GM12878 (cell line): Measurements from ENCODE around the gene DCTN1. TPM values are rescaled to one million over a fixed set of nuclear protein-coding genes. Genes with fewer than 3 reads are reported as not detected.

Source experiments
- ATAC-seq: fragments of 200-7000 bp; cut with Tn5 transposase; 3 replicates; pipeline ENCODE4 v1.9.1; 2020; ENCODE audit warnings: mild to moderate bottlenecking, moderate library complexity
- BruUV-seq: library from RNA; stranded (reverse); fragments of 400-500 nt; replicated peaks from 2 replicates; lab custom pipeline; 2021; lab: Mats Ljungman, UMichigan
- CTCF ChIA-PET: fragments of 300-600 bp; sonication (Branson Sonifier 250); formaldehyde crosslinking; extraction: SDS; loops from one replicate; lab custom pipeline; 2021; ENCODE audit warnings: inconsistent platforms; lab: Yijun Ruan, JAX
- POLR2A ChIA-PET: fragments of 350-600 bp; formaldehyde crosslinking; extraction: SDS; loops from one replicate; lab custom pipeline; 2021; ENCODE audit warnings: inconsistent platforms; lab: Charles Lee
- RAD21 ChIA-PET: fragments of 300-600 bp; sonication (Branson Sonifier 250); formaldehyde crosslinking; loops from one replicate; lab custom pipeline; 2023; ENCODE audit warnings: antibody characterized with exemption; ENCODE audit not compliant: unreplicated experiment; lab: Charles Lee
- SMC1A ChIA-PET: fragments of 300-600 bp; sonication (Branson Sonifier 250); formaldehyde crosslinking; loops from one replicate; lab custom pipeline; 2023; ENCODE audit not compliant: unreplicated experiment, uncharacterized antibody; lab: Charles Lee
- DNase-seq: peaks from one replicate; pipeline ENCODE4 v3.0.0-alpha.2; 2011; ENCODE audit warnings: low read depth, low spot score
- FAIRE-seq: peaks from 3 replicates; lab custom pipeline; 2011; peaks lifted over from hg19 to GRCh38; lab: Jason Lieb, UNC
- H2AFZ ChIP-seq: 2 replicates; pipeline ENCODE4 v1.6.0; 2011; ENCODE audit warnings: low read depth, low read length, control low read depth; ENCODE audit not compliant: control insufficient read depth
- H3K27ac ChIP-seq: 2 replicates; pipeline ENCODE4 v1.5.1; 2011; ENCODE audit warnings: control low read depth; ENCODE audit not compliant: control insufficient read depth, insufficient read depth
- H3K27me3 ChIP-seq, 2 experiments: replicated peaks in 1 of 2; 2 replicates each; pipeline versions ENCODE4 v1.6.0 to v1.6.1; 2011; ENCODE audit warnings: low read length in 1 of 2; ENCODE audit not compliant: control insufficient read depth in 2 of 2, insufficient read depth in 2 of 2
- H3K36me3 ChIP-seq, 2 experiments: 2 replicates each; pipeline ENCODE4 v1.5.1; 2011; ENCODE audit warnings: low read length in 1 of 2; ENCODE audit not compliant: control insufficient read depth in 2 of 2, insufficient read depth in 2 of 2
- H3K4me1 ChIP-seq: 2 replicates; pipeline ENCODE4 v1.6.1; 2011; ENCODE audit warnings: mild to moderate bottlenecking, low read length, moderate library complexity, mixed read lengths; ENCODE audit not compliant: control insufficient read depth, insufficient read depth
- H3K4me2 ChIP-seq: 2 replicates; pipeline ENCODE4 v1.6.0; 2011; ENCODE audit warnings: control low read depth; ENCODE audit not compliant: control insufficient read depth, insufficient read depth
- H3K4me3 ChIP-seq: fragments of 200-600 bp; sonication (generic); 2 replicates; pipeline ENCODE4 v1.5.1; 2016
- H3K79me2 ChIP-seq: 2 replicates; pipeline ENCODE4 v1.6.0; 2011; ENCODE audit warnings: low read length; ENCODE audit not compliant: control insufficient read depth, insufficient read depth
- H3K9ac ChIP-seq: 2 replicates; pipeline ENCODE4 v1.8.0; 2011; ENCODE audit warnings: low read length, control low read depth, mixed read lengths; ENCODE audit not compliant: control insufficient read depth, insufficient read depth
- H3K9me3 ChIP-seq: replicated peaks from 3 replicates; pipeline ENCODE4 v1.5.1; 2011; ENCODE audit warnings: mild to moderate bottlenecking, low read length; ENCODE audit not compliant: control insufficient read depth, insufficient read depth
- H4K20me1 ChIP-seq: 2 replicates; pipeline ENCODE4 v1.6.0; 2011; ENCODE audit not compliant: control insufficient read depth, insufficient read depth
- ATF3 ChIP-seq: IDR thresholded peaks from 2 replicates; pipeline ENCODE4 v1.6.1; 2011; ENCODE audit warnings: low read depth, mild to moderate bottlenecking, low read length, moderate library complexity, borderline replicate concordance; ENCODE audit errors: extremely low read depth
- CREM ChIP-seq: IDR thresholded peaks from 2 replicates; pipeline ENCODE4 v1.6.1; 2014; ENCODE audit warnings: antibody characterized with exemption, low read depth
- CTCF ChIP-seq, 3 experiments: IDR thresholded peaks in 2 of 3; conservative IDR thresholded peaks in 1 of 3; 2 replicates each; pipeline ENCODE4 v1.5.1; 2011; ENCODE audit warnings: low read depth in 3 of 3, low read length in 3 of 3, mild to moderate bottlenecking in 3 of 3, control low read depth in 2 of 3, moderate library complexity in 2 of 3, inconsistent platforms in 1 of 3, mixed read lengths in 1 of 3; ENCODE audit not compliant: control insufficient read depth in 2 of 3, insufficient read depth in 1 of 3; ENCODE audit errors: extremely low read depth in 1 of 3
- MYC ChIP-seq: IDR thresholded peaks from 2 replicates; pipeline ENCODE4 v1.6.1; 2011; ENCODE audit warnings: mild to moderate bottlenecking, low read length, moderate library complexity, inconsistent platforms; ENCODE audit not compliant: insufficient read depth, insufficient replicate concordance, insufficient read length, severe bottlenecking
- NFXL1 ChIP-seq: fragments of 450-650 bp; IDR thresholded peaks from 2 replicates; pipeline ENCODE4 v1.6.1; 2017; ENCODE audit warnings: antibody characterized with exemption, mild to moderate bottlenecking, borderline replicate concordance
- NFYB ChIP-seq: IDR thresholded peaks from 2 replicates; pipeline ENCODE4 v1.6.1; 2011; ENCODE audit warnings: low read depth, mild to moderate bottlenecking, low read length, improper control_type of control experiment, moderate library complexity; ENCODE audit not compliant: insufficient read depth
- PAX5 ChIP-seq: IDR thresholded peaks from 2 replicates; pipeline ENCODE4 v1.6.1; 2011; ENCODE audit warnings: low read depth, low read length, borderline replicate concordance
- PKNOX1 ChIP-seq: fragments of 450-650 bp; IDR thresholded peaks from 2 replicates; pipeline ENCODE4 v1.6.1; 2016; ENCODE audit warnings: mild to moderate bottlenecking
- RELA ChIP-seq: fragments of 450-650 bp; IDR thresholded peaks from 2 replicates; pipeline ENCODE4 v1.8.0; 2014; ENCODE audit warnings: borderline replicate concordance; ENCODE audit not compliant: partially characterized antibody
- SMAD5 ChIP-seq: IDR thresholded peaks from 2 replicates; pipeline ENCODE4 v1.6.1; 2016; ENCODE audit warnings: antibody characterized with exemption, low read depth
- SRF ChIP-seq, 2 experiments: IDR thresholded peaks; 2 replicates each; pipeline ENCODE4 v1.6.1; 2011; ENCODE audit warnings: low read depth in 2 of 2, low read length in 2 of 2, mild to moderate bottlenecking in 1 of 2, moderate library complexity in 1 of 2
- STAT1 ChIP-seq: fragments of 450-650 bp; conservative IDR thresholded peaks from 2 replicates; pipeline ENCODE4 v1.6.1; 2014; ENCODE audit warnings: antibody characterized with exemption, mild to moderate bottlenecking
- ZSCAN29 ChIP-seq: fragments of 450-650 bp; IDR thresholded peaks from 2 replicates; pipeline ENCODE4 v1.6.1; 2017; ENCODE audit warnings: mild to moderate bottlenecking, moderate library complexity
- WGBS: methylation state at CpG from one replicate; pipeline ENCODE4 v1.1.6; 2016; ENCODE audit warnings: low lambda C conversion rate; ENCODE audit not compliant: insufficient replicate concordance, insufficient coverage; ENCODE audit errors: missing lambda C conversion rate; 5-methylcytosine and 5-hydroxymethylcytosine counted together
- in situ Hi-C: fragments of 300-500 bp; cut with MboI; formaldehyde crosslinking; loops from 9 replicates; pipeline ENCODE4 v1.14.3; 2018; ENCODE audit warnings: mixed read lengths
- intact Hi-C: fragments of 100-400 bp; cut with micrococcal nuclease; formaldehyde crosslinking; loops from one replicate; pipeline ENCODE4 v1.14.2; 2022; ENCODE audit not compliant: unreplicated experiment
- polyA plus RNA-seq, 11 experiments: library from polyadenylated mRNA; depleted of rRNA in 4 of 11; unstranded in 6 of 11; stranded (reverse) in 5 of 11; fragments of >200 nt; fragmentation: Nextera tagmentation in 4 of 11; fragmentation: Illumina TruSeq in 1 of 11; extraction: Ambion mirVana in 4 of 11; extraction: Trizol in 1 of 11; gene quantifications; 1 replicate in 1 of 11; 2 replicates in 10 of 11; pipeline versions ENCODE4 v1.2.1 to v1.2.3, GENCODE V29; 2011 to 2016; ENCODE audit warnings: inconsistent platforms in 2 of 11, missing spikeins in 2 of 11, low read depth in 1 of 11
- total RNA-seq, 4 experiments: library from RNA; depleted of rRNA in 3 of 4; stranded (reverse); fragments of >200 nt in 3 of 4; fragmentation: Illumina TruSeq in 1 of 4; extraction: Trizol in 1 of 4; gene quantifications; 2 replicates each; pipeline versions ENCODE4 v1.2.1 to v1.2.3, GENCODE V29; 2013 to 2021

Gene DCTN1
- total and polyA plus RNA-seq, 10 of the 15 experiments (the other 5 are each of a cell fraction or from before 2014, with no cell fraction given) = 44.1 to 116 (median 64.8) TPM

GRCh38 chr2:74407682-74408081 lies 27.6 kb upstream of the DCTN1 start:
- SMC1A ChIA-PET = interaction anchor here (0.9 to 2.1 kb wide), 3 partner anchors 14 to 144 kb away, joined by 3 to 6 read pairs (median 3); partner anchors contain the start of genes C2orf81 and WDR54
- Histone ChIP-seq H3K27me3 (no peaks in the 10 kb centered on the region), H3K9ac (no peak overlapping the region), H3K4me3 (no peak overlapping the region), H3K79me2 (no peaks in the 10 kb centered on the region), H3K36me3 (no peaks in the 10 kb centered on the region), H2AFZ (no peak overlapping the region), H3K9me3 (no peaks in the 10 kb centered on the region), H3K4me2 (no peak overlapping the region), H4K20me1 (no peaks in the 10 kb centered on the region), H3K27ac (no peak overlapping the region), H3K4me1 (peaks cover 5% of the 10 kb centered on the region; the same call in 1 of the 2 replicates)
- no peak for FAIRE-seq
- POLR2A ChIA-PET = interaction anchor here (0.6 kb wide), 1 partner anchor 59 kb away, joined by 5 read pairs; no protein-coding TSS in a partner anchor
- BruUV-seq = no TSS peak
- no peak for ATAC-seq
- 69% methylated on average over 5 of the region's 5 CpGs for WGBS
- in situ Hi-C loops = no loop called here
- RAD21 ChIA-PET = no interaction called here
- intact Hi-C loops = no loop called here
- DNase-seq = no peak
- TF ChIP-seq ZSCAN29 (no peak), MYC (no peak), CREM (no peak), SRF (IDR thresholded peaks at IDR 0.05; ENCODE audit: low read depth in 2 of 2, low read length in 2 of 2) (no peak), NFXL1 (no peak)
- TF ChIP-seq, all 136 proteins: peak for 0
- CTCF ChIA-PET = interaction anchor here (0.6 to 1.0 kb wide), 2 partner anchors 123 to 272 kb away, joined by 3 to 5 read pairs; no protein-coding TSS in a partner anchor

- Histone ChIP-seq H3K79me2 (no peaks in the 10 kb centered on the region), H3K27me3 (no peaks in the 10 kb centered on the region), H4K20me1 (no peaks in the 10 kb centered on the region), H3K9ac (no peak overlapping the region), H3K4me3 (no peak overlapping the region), H3K4me2 (no peak overlapping the region), H3K36me3 (no peaks in the 10 kb centered on the region), H3K4me1 (peaks cover 5% of the 10 kb centered on the region; the same call in 1 of the 2 replicates), H3K9me3 (no peaks in the 10 kb centered on the region), H3K27ac (no peak overlapping the region), H2AFZ (no peak overlapping the region)
- FAIRE-seq (peak; percentile 82), ATAC-seq (peak; percentile 99), DNase-seq (peak; percentile 37)
- BruUV-seq = no TSS peak
- POLR2A ChIA-PET = interaction anchor here (0.6 to 1.4 kb wide), 3 partner anchors 15 to 230 kb away, joined by 3 to 7 read pairs (median 3); no protein-coding TSS in a partner anchor
- SMC1A ChIA-PET = interaction anchor here (0.6 to 1.9 kb wide), 7 partner anchors 10 to 180 kb away, joined by 3 to 14 read pairs (median 3); partner anchors contain the start of genes C2orf81 and WDR54
- RAD21 ChIA-PET = interaction anchor here (0.7 to 1.4 kb wide), 4 partner anchors 15 to 156 kb away, joined by 3 to 6 read pairs (median 6); partner anchors contain the start of genes C2orf81 and WDR54
- CTCF ChIA-PET = interaction anchor here (0.8 to 1.5 kb wide), 6 partner anchors 9 to 285 kb away, joined by 3 to 16 read pairs (median 4); no protein-coding TSS in a partner anchor
- in situ Hi-C loops (no loop called here), intact Hi-C loops (no loop called here)
- no peak for TF ChIP-seq CTCF (IDR thresholded peaks at IDR 0.05 in 2 of 3, conservative IDR thresholded peaks at IDR 0.05 in 1 of 3; ENCODE audit: control insufficient read depth in 2 of 3, extremely low read depth in 1 of 3, insufficient read depth in 1 of 3, low read depth in 3 of 3, low read length in 3 of 3)
- TF ChIP-seq PAX5 = peak; percentile 61; the same call in 1 of the 2 replicates
- no peak for TF ChIP-seq NFYB
- peak; percentile 41 for TF ChIP-seq RELA
- no peak for TF ChIP-seq ATF3
- TF ChIP-seq STAT1 = no peak
- TF ChIP-seq PKNOX1 = peak; percentile 29; the same call in 1 of the 2 replicates
- no peak for TF ChIP-seq SMAD5
Observed at GRCh38 chr2:74406035-74406434, 25.9 kb upstream of the DCTN1 start.
